ENCODE results near the gene BTBD19.
"Not testable (repeated sequence)": the region's sequence is repeated elsewhere in the genome, so short reads cannot be mapped to it uniquely, and the experiment has no call there.

Gene BTBD19

DNA sequence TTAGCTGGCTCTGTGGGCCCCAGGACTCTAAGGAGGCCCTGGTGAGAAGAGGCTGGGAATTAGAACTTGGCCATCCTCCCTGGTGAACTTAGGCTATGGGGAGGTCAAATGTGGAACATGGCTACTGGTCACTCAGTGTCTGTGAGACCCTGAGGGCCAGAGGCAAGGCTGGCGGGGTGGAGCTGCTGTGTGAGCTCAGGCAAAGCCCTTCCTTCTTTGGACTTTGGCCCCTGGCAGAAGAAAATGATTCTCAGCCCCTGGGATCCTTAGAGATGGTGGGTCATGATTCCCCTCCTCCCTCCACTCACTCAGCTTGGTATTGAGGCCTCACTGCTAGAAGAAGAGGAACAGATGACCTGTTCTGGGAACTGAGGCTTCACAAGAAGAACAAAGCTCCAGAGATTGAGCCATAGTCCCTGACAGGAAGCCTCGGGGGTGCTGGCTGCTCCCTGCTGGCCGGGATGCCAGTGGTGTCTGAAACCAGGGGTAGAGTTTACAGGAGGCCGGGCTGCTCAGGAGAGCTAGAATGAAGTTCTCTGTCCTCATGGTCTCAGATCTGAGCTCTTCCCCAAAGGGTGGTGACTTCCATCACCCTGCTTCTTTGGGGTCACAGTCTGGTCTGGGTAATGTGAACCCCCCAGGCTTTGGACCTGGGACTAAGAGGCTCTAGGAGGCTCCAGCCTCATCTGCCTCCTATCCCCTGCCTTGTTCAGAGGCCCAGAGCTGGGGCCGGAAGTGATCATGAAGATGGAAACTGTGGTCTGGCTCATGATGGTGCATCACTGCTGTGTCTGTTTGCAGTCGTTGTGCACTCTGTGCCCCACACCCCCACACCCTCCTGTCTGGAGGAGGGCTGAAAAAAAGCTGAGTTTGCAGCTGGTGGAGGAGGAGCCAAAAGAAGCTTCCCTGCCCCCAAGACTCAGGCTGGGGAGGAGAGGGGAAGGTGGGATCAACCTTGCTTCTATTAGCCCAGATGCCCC is 905 bp downstream of the BTBD19 start:
- no peak for DNase-seq (ENCODE audit: low read depth in 2 of 2)

- DNase-seq (ENCODE audit: low read depth in 2 of 2) = no peak
These were observed 1.9 kb downstream of the BTBD19 start for GRCh38 chr1:44810101-44810761.

GRCh38 chr1:44810762-44811105 is 2.4 kb downstream of the BTBD19 start:
- not testable (repeated sequence) for DNase-seq (ENCODE audit: low read depth in 2 of 2)

- no peak for DNase-seq (ENCODE audit: low read depth in 2 of 2)
These were observed 2.9 kb downstream of the BTBD19 start for GRCh38 chr1:44811234-44811633.

DNA sequence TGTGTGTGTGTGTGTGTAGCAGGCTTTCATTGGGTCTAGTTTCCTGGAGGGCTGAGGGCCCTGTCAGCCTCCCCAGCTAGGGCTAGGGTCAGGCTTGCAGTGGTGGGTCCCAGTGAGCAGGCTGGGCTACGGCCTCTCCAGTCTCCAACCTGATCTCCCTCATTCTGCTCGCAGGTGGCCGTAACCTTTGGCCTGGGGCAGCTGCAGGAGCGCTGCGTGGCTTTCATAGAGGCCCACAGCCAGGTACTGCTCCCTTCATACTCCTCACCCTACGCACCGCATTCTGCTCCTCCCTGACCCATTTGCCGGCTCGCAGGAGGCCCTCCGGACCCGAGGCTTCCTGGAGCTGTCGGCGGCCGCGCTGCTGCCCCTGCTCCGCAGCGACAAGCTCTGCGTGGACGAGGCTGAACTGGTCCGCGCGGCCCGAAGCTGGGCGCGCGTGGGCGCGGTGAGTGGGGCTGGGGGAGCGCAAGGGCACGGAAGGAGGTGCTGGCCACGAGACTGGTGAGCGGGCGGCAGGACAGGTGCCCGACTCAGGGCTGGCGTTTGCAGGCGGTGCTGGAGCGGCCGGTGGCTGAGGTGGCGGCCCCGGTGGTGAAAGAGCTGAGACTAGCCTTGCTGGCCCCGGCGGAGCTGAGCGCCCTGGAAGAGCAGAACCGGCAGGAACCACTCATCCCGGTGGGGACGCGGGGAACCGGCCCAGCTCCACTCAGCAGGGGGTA is 4.7 kb downstream of the BTBD19 start:
- DNase-seq (ENCODE audit: low read depth in 2 of 2) = no peak

- not testable (repeated sequence) for DNase-seq (ENCODE audit: low read depth in 2 of 2)
These were observed 7.6 kb downstream of the BTBD19 start for GRCh38 chr1:44815926-44816325.

DNA sequence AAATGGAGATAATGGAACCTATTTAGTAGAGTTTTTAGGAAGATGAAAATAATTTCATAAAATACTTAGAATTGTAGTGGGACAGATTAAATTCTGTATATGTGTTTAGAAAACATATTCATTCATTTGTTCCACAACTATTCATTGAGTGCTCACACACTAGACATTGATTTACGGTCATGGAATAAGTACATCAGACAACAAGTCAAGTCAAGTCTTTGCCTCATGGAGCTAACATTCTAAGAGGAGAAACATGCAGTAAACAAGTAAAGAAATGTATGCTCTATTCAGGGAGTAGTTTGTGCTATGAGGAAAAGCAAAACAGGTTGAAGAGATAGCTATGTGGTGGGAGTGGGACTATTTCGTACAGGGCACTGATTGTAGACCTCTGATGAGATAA is 9.0 kb downstream of the BTBD19 start:
- no peak for DNase-seq (ENCODE audit: low read depth in 2 of 2)

- DNase-seq (ENCODE audit: low read depth in 2 of 2) = no peak
These were observed 9.6 kb downstream of the BTBD19 start for GRCh38 chr1:44817771-44818495.

GRCh38 chr1:44819196-44819607 is 10.9 kb downstream of the BTBD19 start:
- no peak for DNase-seq (ENCODE audit: low read depth in 2 of 2)

- peak; percentile 89 to 92 for DNase-seq (ENCODE audit: low read depth in 2 of 2)
These were observed 11.4 kb downstream of the BTBD19 start for GRCh38 chr1:44819608-44820327.

DNA sequence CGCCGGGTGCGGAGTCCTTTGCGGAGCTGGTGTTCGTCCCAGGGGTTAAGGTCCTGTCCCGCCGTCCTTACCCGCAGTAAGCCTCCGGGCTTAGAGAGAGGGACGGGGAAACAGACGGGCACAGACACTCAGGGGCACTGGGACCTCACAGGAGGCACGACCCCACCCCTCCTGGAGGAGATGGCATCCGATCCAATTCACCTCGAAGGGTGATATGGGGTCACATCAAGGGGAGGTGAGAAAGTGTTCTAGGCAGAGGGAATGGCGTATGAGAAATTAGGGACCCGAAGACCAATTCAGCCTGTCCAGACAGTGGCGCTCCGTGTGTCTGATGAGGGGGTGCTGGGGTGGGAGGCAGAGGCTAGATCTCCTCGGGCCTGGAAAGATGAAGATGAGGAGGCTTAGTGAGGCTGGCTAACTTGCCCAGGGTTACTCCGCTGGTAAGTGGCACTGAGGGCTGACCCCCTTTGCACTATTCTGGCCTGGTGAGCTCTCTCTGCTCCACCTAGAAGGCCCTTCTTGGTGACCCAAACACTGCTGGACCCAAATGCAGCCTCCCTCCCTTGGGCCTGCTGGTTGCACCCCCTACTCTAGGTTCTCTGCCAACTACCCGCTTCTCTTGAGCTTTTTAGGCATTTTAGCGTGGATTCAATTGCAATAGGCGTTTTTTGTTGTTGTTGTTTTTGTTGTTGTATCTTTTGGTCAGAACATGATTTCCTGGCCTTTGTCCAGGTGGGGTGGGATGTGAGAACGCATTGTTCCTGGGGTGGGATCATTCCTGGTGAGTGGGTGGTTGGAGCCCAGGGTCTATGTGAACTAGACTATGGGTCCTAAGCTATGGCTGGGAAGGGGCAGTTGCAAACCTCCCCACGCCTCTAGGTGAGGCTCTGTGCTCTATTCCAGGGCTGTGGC is 12.3 kb downstream of the BTBD19 start:
- no peak for DNase-seq (ENCODE audit: low read depth in 2 of 2)

GRCh38 chr1:44821240-44821715 is 13.0 kb downstream of the BTBD19 start:
- no peak for DNase-seq (ENCODE audit: low read depth in 2 of 2)

DNA sequence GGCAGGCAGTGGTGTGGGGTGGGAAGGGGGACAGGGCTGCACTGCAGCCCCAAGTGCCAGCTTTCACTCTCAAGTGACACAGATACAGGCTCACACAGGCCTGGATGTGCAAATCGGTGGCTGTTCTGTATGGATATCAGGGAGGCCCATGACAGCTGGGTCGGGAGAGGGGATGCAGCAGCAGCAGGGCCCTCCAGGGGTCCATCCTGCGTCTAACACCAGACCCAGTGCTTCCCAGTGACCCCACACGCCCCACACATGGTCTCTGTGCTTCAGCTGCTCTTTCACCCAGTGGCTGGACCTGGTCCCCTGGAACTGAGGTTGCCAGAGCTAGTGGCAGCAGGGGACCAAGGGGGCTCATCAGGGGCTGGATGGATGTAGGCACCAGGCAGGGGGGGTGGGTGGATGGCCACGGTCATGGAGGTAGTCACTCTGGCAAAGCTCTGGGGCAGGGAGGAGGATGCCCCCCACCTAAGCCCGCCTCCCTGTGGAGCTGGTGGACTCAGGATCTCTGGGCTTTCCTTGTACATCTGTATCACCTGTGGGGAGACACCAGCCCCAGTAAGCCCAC is 13.9 kb downstream of the BTBD19 start:
- DNase-seq (ENCODE audit: low read depth in 2 of 2) = no peak

DNA sequence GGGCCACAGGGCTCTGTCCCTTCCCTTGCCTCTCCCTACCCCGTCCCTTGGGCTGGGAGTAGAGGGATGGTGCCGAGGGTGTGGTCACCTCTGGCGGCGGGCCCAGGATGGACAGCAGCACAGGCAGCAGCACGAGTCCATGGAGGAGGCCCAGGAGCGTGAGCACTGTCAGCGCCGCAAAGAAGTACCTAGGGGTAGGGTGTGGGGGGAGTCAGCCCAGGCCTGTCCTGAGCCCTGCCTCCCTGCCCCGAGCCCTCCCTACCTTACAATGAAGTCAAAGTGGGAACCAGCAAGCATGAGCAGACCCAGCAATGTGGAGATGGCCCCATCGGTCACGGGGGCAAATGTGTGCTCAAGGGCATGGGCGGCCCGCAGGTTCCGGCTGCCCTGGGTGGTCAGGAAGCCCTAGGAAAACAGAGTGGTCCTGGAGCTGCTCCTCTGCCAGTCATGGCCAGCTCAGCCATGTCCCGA is 14.7 kb downstream of the BTBD19 start:
- DNase-seq (ENCODE audit: low read depth in 2 of 2) = no peak

DNA sequence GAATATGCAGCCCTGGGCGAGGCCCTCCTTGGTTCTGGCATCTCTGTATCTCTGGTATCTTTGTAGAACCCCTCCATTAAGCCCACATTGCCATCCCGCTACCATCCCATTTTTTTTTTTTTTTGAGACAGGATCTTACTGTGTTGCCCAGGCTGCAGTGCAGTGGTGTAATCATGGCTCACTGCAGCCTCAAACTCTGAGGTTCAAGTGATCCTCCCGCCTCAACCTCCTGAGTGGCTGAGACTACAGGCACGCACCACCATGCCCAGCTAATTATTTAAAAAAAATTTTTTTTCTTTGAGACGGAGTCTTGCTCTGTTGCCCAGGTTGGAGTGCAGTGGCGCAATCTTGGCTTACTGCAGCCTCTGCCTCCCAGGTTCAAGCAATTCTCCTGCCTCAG is 16.1 kb downstream of the BTBD19 start:
- not testable (repeated sequence) for DNase-seq (ENCODE audit: low read depth in 2 of 2)

DNA sequence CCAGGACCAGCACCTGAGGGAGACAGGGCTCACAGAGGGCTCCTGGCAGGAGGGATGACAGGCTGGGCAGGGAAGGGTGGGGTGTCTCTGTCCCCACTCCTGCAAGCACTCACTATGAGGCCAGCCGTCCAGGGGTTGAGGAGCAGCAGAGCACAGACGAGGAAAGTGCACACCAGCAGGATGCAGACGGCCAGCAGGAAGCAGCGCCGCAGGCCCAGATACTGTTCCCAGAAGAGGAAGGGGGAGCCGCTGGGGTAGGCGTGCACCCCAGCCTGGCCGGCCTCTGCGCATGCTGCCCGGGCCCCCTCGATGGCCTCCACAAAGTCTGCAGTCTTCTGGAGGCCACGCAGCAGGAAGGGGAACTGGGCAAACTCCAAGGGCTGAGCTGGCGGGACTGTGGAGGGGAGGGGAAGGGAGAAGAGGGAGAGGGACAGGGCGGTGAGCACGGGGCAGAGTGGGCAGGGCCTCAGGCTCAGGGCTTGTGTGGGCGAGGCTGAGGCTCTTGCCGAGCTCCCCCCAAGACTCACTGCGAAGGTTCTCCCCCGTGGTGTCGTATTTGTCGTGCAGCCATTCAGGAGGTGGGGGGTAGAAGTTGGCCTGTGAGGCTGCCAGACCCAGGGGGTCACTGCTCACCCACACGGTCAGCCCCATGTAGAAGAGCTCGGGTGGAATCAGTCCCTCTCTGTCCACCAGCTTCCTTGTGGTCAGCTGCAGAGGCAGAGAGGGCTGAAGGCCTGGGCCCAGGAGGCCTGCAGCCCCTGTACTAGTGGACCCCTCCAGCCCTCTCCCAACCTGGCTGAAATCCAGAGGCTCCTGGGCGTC is 18.3 kb downstream of the BTBD19 start:
- DNase-seq (ENCODE audit: low read depth in 2 of 2) = no peak

DNA sequence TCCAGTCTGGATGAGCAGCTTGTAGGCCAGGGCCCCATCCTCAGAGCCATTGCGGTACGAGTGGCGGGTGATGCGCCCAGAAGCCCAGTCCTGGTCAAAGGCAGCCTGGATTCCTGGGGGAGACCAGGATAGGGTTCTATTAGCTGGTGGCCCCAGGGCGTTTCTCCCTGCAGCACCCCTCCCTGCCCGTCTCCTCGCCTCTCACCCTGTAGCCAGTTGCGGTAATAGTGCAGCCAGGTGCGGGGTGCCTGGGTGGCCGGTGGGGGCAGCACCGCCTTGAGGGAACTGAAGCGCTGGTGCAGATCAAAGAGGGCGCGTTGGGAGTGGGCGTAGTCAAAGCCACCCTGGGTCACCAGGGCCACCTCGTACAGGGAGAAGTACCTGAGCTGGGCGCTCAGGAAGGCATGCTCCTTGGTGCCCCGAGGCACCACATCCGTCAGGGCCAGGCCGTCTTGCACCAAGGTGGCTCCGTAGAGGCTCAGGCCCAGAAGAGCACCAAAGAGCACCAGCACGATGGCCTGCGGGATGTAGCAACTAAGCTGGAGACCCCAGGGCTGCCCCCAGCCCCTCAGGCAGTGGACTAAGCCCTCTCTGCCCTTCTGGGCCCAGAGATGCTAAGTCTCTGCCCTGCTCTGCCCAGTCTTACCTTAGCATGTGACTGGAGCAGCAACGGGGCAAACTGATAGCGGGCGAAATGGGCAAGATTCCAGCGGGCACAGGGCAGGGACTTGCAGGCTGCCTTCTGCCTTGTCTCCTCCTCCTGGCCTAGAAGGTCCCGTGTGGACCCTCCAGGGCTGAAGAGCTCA is 19.1 kb downstream of the BTBD19 start:
- no peak for DNase-seq (ENCODE audit: low read depth in 2 of 2)

Measured in fibroblast of skin of left biceps (primary cell).